SK-N-SH (cell line): ENCODE results near the gene IGF1R.

ENCODE experiments used
- CTCF ChIP-seq: fragments of 200-600 bp; sonication (generic); IDR thresholded peaks from 2 replicates; pipeline ENCODE4 v1.6.1; 2017; ENCODE audit warnings: antibody characterized with exemption, mild to moderate bottlenecking, moderate library complexity
- EP300 ChIP-seq, 2 experiments: IDR thresholded peaks; 2 replicates each; pipeline versions ENCODE4 v1.4.0 to v1.6.1; 2012; ENCODE audit warnings: borderline replicate concordance in 1 of 2, low read depth in 1 of 2, low read length in 1 of 2
- EZH2phosphoT487 ChIP-seq: fragments of 200-600 bp; sonication (generic); IDR thresholded peaks from 2 replicates; pipeline ENCODE4 v1.6.1; 2017; ENCODE audit warnings: low read depth, mixed run types, mild to moderate bottlenecking, antibody characterized with exemption, moderate library complexity, borderline replicate concordance
- FOXJ3 ChIP-seq: sonication (generic); formaldehyde crosslinking; IDR thresholded peaks from 2 replicates; pipeline ENCODE4 v1.5.1; 2020; ENCODE audit warnings: mild to moderate bottlenecking, missing genetic modification reagents
- MEF2A ChIP-seq: IDR thresholded peaks from 2 replicates; pipeline ENCODE4 v1.4.0; 2012; ENCODE audit warnings: low read depth, borderline replicate concordance
- MXI1 ChIP-seq: IDR thresholded peaks from 2 replicates; pipeline ENCODE4 v1.6.1; 2012; ENCODE audit warnings: mild to moderate bottlenecking, low read depth, low read length, improper control_type of control experiment
- NFIC ChIP-seq: IDR thresholded peaks from 2 replicates; pipeline ENCODE4 v1.4.0; 2012; ENCODE audit warnings: borderline replicate concordance
- POLR2AphosphoS5 ChIP-seq: IDR thresholded peaks from 2 replicates; pipeline ENCODE4 v1.6.1; 2012; ENCODE audit warnings: low read depth, low read length
- RAD21 ChIP-seq: IDR thresholded peaks from 2 replicates; pipeline ENCODE4 v1.6.1; 2012; ENCODE audit warnings: mild to moderate bottlenecking, low read length
- RCOR1 ChIP-seq: fragments of 150-350 bp; IDR thresholded peaks from 2 replicates; pipeline ENCODE4 v1.6.1; 2017; ENCODE audit warnings: antibody characterized with exemption, low read length
- RXRA ChIP-seq: IDR thresholded peaks from 2 replicates; pipeline ENCODE4 v1.4.0; 2012; ENCODE audit warnings: low read depth, mild to moderate bottlenecking, borderline replicate concordance
- SMC3 ChIP-seq: IDR thresholded peaks from 2 replicates; pipeline ENCODE4 v1.6.1; 2012; ENCODE audit warnings: low read depth, low read length, improper control_type of control experiment
- TF ChIP-seq, protein P1 (sequence below): IDR thresholded peaks from 2 replicates; pipeline ENCODE4 v1.6.1; 2012; ENCODE audit warnings: mild to moderate bottlenecking, low read depth, low read length, moderate library complexity

- TF ChIP-seq MEF2A (no peak), CTCF (no peak), SMC3 (no peak), EZH2phosphoT487 (no peak), NFIC (no peak), POLR2AphosphoS5 (no peak), MXI1 (no peak), RAD21 (no peak), EP300 (IDR thresholded peaks at IDR 0.05; ENCODE audit: borderline replicate concordance in 1 of 2, low read depth in 1 of 2, low read length in 1 of 2) (no peak), RXRA (no peak), RCOR1 (no peak), FOXJ3 (no peak)
- TF ChIP-seq, protein P1, sequence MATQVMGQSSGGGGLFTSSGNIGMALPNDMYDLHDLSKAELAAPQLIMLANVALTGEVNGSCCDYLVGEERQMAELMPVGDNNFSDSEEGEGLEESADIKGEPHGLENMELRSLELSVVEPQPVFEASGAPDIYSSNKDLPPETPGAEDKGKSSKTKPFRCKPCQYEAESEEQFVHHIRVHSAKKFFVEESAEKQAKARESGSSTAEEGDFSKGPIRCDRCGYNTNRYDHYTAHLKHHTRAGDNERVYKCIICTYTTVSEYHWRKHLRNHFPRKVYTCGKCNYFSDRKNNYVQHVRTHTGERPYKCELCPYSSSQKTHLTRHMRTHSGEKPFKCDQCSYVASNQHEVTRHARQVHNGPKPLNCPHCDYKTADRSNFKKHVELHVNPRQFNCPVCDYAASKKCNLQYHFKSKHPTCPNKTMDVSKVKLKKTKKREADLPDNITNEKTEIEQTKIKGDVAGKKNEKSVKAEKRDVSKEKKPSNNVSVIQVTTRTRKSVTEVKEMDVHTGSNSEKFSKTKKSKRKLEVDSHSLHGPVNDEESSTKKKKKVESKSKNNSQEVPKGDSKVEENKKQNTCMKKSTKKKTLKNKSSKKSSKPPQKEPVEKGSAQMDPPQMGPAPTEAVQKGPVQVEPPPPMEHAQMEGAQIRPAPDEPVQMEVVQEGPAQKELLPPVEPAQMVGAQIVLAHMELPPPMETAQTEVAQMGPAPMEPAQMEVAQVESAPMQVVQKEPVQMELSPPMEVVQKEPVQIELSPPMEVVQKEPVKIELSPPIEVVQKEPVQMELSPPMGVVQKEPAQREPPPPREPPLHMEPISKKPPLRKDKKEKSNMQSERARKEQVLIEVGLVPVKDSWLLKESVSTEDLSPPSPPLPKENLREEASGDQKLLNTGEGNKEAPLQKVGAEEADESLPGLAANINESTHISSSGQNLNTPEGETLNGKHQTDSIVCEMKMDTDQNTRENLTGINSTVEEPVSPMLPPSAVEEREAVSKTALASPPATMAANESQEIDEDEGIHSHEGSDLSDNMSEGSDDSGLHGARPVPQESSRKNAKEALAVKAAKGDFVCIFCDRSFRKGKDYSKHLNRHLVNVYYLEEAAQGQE: no peak
Observed at GRCh38 chr15:98778960-98779359, 130.6 kb downstream of the IGF1R start.
